NB4 (cell line): Measurements from ENCODE around the gene AUTS2.

ENCODE experiments used
- CTCF ChIP-seq: IDR thresholded peaks from one replicate; pipeline ENCODE4 v1.5.1; 2012; ENCODE audit warnings: low read depth, low read length
- POLR2A ChIP-seq: IDR thresholded peaks from 2 replicates; pipeline ENCODE4 v1.6.1; 2011; ENCODE audit warnings: mild to moderate bottlenecking; ENCODE audit not compliant: insufficient read length; ENCODE audit errors: extremely low read depth

GRCh38 chr7:70624500-70625103, 1026.3 kb downstream of the AUTS2 start:
- no peak for TF ChIP-seq CTCF
- TF ChIP-seq POLR2A: no peak
